IMR-90 (cell line): ENCODE measurements around the gene USH1G. TPM values are rescaled to one million over a fixed set of nuclear protein-coding genes. Genes with fewer than 3 reads are reported as not detected.

Experiments used
- ATAC-seq: fragments of 200-7000 bp; cut with Tn5 transposase; 2 replicates; pipeline ENCODE4 v1.9.1; 2020; ENCODE audit warnings: low read depth, mild to moderate bottlenecking, moderate library complexity
- BruUV-seq: library from RNA; stranded (reverse); fragments of 400-500 nt; replicated peaks from 2 replicates; lab custom pipeline; 2021; lab: Mats Ljungman, UMichigan
- CTCF ChIA-PET: fragments of 300-600 bp; formaldehyde crosslinking; extraction: SDS; loops from one replicate; lab custom pipeline; 2021; ENCODE audit warnings: antibody characterized with exemption; lab: Yijun Ruan, JAX
- POLR2A ChIA-PET: fragments of 300-600 bp; sonication (Branson Sonifier 250); formaldehyde crosslinking; loops from one replicate; lab custom pipeline; 2022; ENCODE audit warnings: antibody characterized with exemption; ENCODE audit not compliant: unreplicated experiment; lab: Charles Lee
- DNase-seq: peaks from one replicate; pipeline ENCODE4 v3.0.0; 2013
- H2AFZ ChIP-seq: replicated peaks from 2 replicates; pipeline ENCODE3; 2013; ENCODE audit warnings: low read length, mild to moderate bottlenecking; ENCODE audit not compliant: poor library complexity
- H2AK5ac ChIP-seq: 2 replicates; pipeline ENCODE4 v1.6.1; 2013; ENCODE audit warnings: low read depth, low read length, inconsistent platforms
- H2AK9ac ChIP-seq: replicated peaks from 2 replicates; pipeline ENCODE3; 2013; ENCODE audit warnings: mild to moderate bottlenecking, low read depth, low read length, moderate library complexity; ENCODE audit not compliant: poor library complexity
- H2BK120ac ChIP-seq: 2 replicates; pipeline ENCODE4 v1.6.1; 2013; ENCODE audit warnings: low read depth, low read length, inconsistent platforms
- H2BK15ac ChIP-seq: 3 replicates; pipeline ENCODE4 v1.6.1; 2013; ENCODE audit warnings: low read depth, low read length, inconsistent platforms
- H2BK20ac ChIP-seq: 2 replicates; pipeline ENCODE4 v1.6.1; 2013; ENCODE audit warnings: low read depth, mild to moderate bottlenecking, inconsistent platforms, low read length, moderate library complexity
- H2BK5ac ChIP-seq: 2 replicates; pipeline ENCODE4 v1.6.1; 2013; ENCODE audit warnings: mild to moderate bottlenecking, low read depth, low read length, inconsistent platforms; ENCODE audit not compliant: poor library complexity, severe bottlenecking
- H3K14ac ChIP-seq: replicated peaks from 2 replicates; pipeline ENCODE4 v1.6.1; 2013; ENCODE audit warnings: low read depth, low read length, inconsistent platforms
- H3K18ac ChIP-seq: 2 replicates; pipeline ENCODE4 v1.6.1; 2013; ENCODE audit warnings: low read depth, low read length, control low read depth
- H3K23ac ChIP-seq: 2 replicates; pipeline ENCODE4 v1.6.1; 2013; ENCODE audit warnings: low read depth, low read length, inconsistent platforms
- H3K27ac ChIP-seq: 2 replicates; pipeline ENCODE4 v1.5.1; 2013; ENCODE audit warnings: mild to moderate bottlenecking, control low read depth, low read length; ENCODE audit not compliant: insufficient read depth
- H3K27me3 ChIP-seq: 2 replicates; pipeline ENCODE4 v1.6.1; 2013; ENCODE audit warnings: low read length; ENCODE audit not compliant: control insufficient read depth, insufficient read depth
- H3K36me3 ChIP-seq: 2 replicates; pipeline ENCODE4 v1.6.1; 2013; ENCODE audit warnings: low read length, mixed read lengths; ENCODE audit not compliant: control insufficient read depth, insufficient read depth
- H3K4ac ChIP-seq: 2 replicates; pipeline ENCODE4 v1.6.1; 2013; ENCODE audit warnings: low read depth, low read length, inconsistent platforms
- H3K4me1 ChIP-seq: 2 replicates; pipeline ENCODE4 v1.6.1; 2013; ENCODE audit warnings: low read length, mixed read lengths; ENCODE audit not compliant: control insufficient read depth, insufficient read depth
- H3K4me2 ChIP-seq: 2 replicates; pipeline ENCODE4 v1.6.1; 2013; ENCODE audit warnings: low read depth, mild to moderate bottlenecking, control low read depth, low read length, moderate library complexity
- H3K4me3 ChIP-seq: 2 replicates; pipeline ENCODE4 v1.5.1; 2013; ENCODE audit warnings: low read depth, mild to moderate bottlenecking, control low read depth, low read length, moderate library complexity; ENCODE audit not compliant: insufficient read depth
- H3K56ac ChIP-seq: 2 replicates; pipeline ENCODE4 v1.6.1; 2013; ENCODE audit warnings: low read length, inconsistent platforms; ENCODE audit not compliant: insufficient read depth; ENCODE audit errors: extremely low read depth
- H3K79me1 ChIP-seq, 2 experiments: 2 replicates each; pipeline ENCODE4 v1.6.1; 2013; ENCODE audit warnings: low read length in 2 of 2, inconsistent platforms in 1 of 2, low read depth in 1 of 2
- H3K9ac ChIP-seq: 2 replicates; pipeline ENCODE4 v1.6.1; 2013; ENCODE audit warnings: low read depth, low read length, control low read depth
- H3K9me1 ChIP-seq: 2 replicates; pipeline ENCODE4 v1.6.1; 2013; ENCODE audit warnings: low read length, inconsistent platforms; ENCODE audit not compliant: insufficient read depth
- H3K9me3 ChIP-seq: 2 replicates; pipeline ENCODE4 v1.6.1; 2013; ENCODE audit warnings: low read length; ENCODE audit not compliant: control insufficient read depth, insufficient read depth
- H4K20me1 ChIP-seq: 2 replicates; pipeline ENCODE4 v1.6.1; 2013; ENCODE audit warnings: low read length, inconsistent platforms; ENCODE audit not compliant: insufficient read depth
- H4K5ac ChIP-seq: 2 replicates; pipeline ENCODE4 v1.6.1; 2013; ENCODE audit warnings: mild to moderate bottlenecking, low read depth, low read length, control low read depth
- H4K8ac ChIP-seq, 2 experiments: 2 replicates each; pipeline ENCODE4 v1.6.1; 2013; ENCODE audit warnings: low read depth in 2 of 2, low read length in 2 of 2, control low read depth in 1 of 2, inconsistent platforms in 1 of 2
- H4K91ac ChIP-seq: 2 replicates; pipeline ENCODE4 v1.6.1; 2013; ENCODE audit warnings: low read depth, low read length, inconsistent platforms; ENCODE audit not compliant: insufficient read depth
- BHLHE40 ChIP-seq: fragments of 150-350 bp; IDR thresholded peaks from 2 replicates; pipeline ENCODE4 v1.6.1; 2016; ENCODE audit warnings: mild to moderate bottlenecking, low read depth, low read length
- MAZ ChIP-seq: IDR thresholded peaks from 2 replicates; pipeline ENCODE4 v1.6.1; 2012; ENCODE audit warnings: low read depth, mild to moderate bottlenecking, low read length, improper control_type of control experiment, moderate library complexity, borderline replicate concordance
- MXI1 ChIP-seq: IDR thresholded peaks from 2 replicates; pipeline ENCODE4 v1.6.1; 2012; ENCODE audit warnings: low read depth, mild to moderate bottlenecking, low read length, moderate library complexity, borderline replicate concordance
- RAD21 ChIP-seq: IDR thresholded peaks from 2 replicates; pipeline ENCODE4 v1.6.1; 2012; ENCODE audit warnings: low read length, improper control_type of control experiment
- RCOR1 ChIP-seq: IDR thresholded peaks from 2 replicates; pipeline ENCODE4 v1.6.1; 2012; ENCODE audit warnings: mild to moderate bottlenecking, low read length, improper control_type of control experiment; ENCODE audit not compliant: insufficient replicate concordance
- RFX5 ChIP-seq: IDR thresholded peaks from 2 replicates; pipeline ENCODE4 v1.8.0; 2012; ENCODE audit warnings: low read depth, mild to moderate bottlenecking, low read length, moderate library complexity
- SMC3 ChIP-seq: fragments of 150-350 bp; IDR thresholded peaks from 2 replicates; pipeline ENCODE4 v1.6.1; 2016; ENCODE audit warnings: low read depth, mild to moderate bottlenecking, antibody characterized with exemption, low read length, moderate library complexity
- WGBS, 2 experiments: methylation state at CpG; one replicate each; pipeline versions ENCODE4 v1.1.5 to v1.1.7; 2013; ENCODE audit warnings: missing lambda C conversion rate in 2 of 2; ENCODE audit not compliant: insufficient read length in 1 of 2; ENCODE audit errors: extremely low coverage in 2 of 2; 5-methylcytosine and 5-hydroxymethylcytosine counted together
- dilution Hi-C: fragments of 300-500 bp; cut with HindIII; formaldehyde crosslinking; loops from one replicate; pipeline ENCODE4 v1.14.3; 2018; ENCODE audit warnings: low sequenced_read_pairs; ENCODE audit not compliant: unreplicated experiment
- in situ Hi-C: fragments of 300-500 bp; cut with MboI; formaldehyde crosslinking; loops from 3 replicates; pipeline ENCODE4 v1.14.3; 2019; ENCODE audit warnings: low sequenced_read_pairs, inconsistent platforms, mixed read lengths
- intact Hi-C: fragments of 100-400 bp; cut with micrococcal nuclease; formaldehyde crosslinking; loops from 2 replicates; pipeline ENCODE4 v1.10.0; 2022
- polyA plus RNA-seq, 3 experiments: library from polyadenylated mRNA; depleted of rRNA; stranded (reverse); fragments of >200 nt; gene quantifications; 2 replicates each; pipeline ENCODE4 v1.2.3, GENCODE V29; 2012; ENCODE audit warnings: low replicate concordance in 1 of 3
- total RNA-seq: library from RNA; depleted of rRNA; stranded (reverse); fragments of >200 nt; gene quantifications from 2 replicates; pipeline ENCODE4 v1.2.3, GENCODE V29; 2012
- TF ChIP-seq, protein P1 (sequence below): conservative IDR thresholded peaks from 2 replicates; pipeline ENCODE4 v1.5.1; 2012; ENCODE audit warnings: mild to moderate bottlenecking, low read depth, low read length, improper control_type of control experiment

USH1G gene
- total and polyA plus RNA-seq, 2 of the 4 experiments (the other 2 are of a cell fraction), result not detected

GRCh38 chr17:74961657-74962350 is 38.7 kb upstream of the USH1G start:
- H4K5ac ChIP-seq, result no peak overlapping the region
- TF ChIP-seq MXI1 (no peak), RFX5 (no peak), BHLHE40 (no peak), SMC3 (peak; percentile 80), RCOR1 (no peak), MAZ (peak; percentile 25; the same call in 1 of the 2 replicates), RAD21 (peak; percentile 86)
- TF ChIP-seq, protein P1, sequence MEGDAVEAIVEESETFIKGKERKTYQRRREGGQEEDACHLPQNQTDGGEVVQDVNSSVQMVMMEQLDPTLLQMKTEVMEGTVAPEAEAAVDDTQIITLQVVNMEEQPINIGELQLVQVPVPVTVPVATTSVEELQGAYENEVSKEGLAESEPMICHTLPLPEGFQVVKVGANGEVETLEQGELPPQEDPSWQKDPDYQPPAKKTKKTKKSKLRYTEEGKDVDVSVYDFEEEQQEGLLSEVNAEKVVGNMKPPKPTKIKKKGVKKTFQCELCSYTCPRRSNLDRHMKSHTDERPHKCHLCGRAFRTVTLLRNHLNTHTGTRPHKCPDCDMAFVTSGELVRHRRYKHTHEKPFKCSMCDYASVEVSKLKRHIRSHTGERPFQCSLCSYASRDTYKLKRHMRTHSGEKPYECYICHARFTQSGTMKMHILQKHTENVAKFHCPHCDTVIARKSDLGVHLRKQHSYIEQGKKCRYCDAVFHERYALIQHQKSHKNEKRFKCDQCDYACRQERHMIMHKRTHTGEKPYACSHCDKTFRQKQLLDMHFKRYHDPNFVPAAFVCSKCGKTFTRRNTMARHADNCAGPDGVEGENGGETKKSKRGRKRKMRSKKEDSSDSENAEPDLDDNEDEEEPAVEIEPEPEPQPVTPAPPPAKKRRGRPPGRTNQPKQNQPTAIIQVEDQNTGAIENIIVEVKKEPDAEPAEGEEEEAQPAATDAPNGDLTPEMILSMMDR, result peak; percentile 77
- H2BK5ac ChIP-seq, result no peak overlapping the region
- H2BK20ac ChIP-seq, result no peak overlapping the region
- H3K9me1 ChIP-seq, result no peaks in the 10 kb centered on the region
- peak overlapping the region; percentile 74 for H2AFZ ChIP-seq
- no peaks in the 10 kb centered on the region for H3K79me1 ChIP-seq
- no peak overlapping the region for H3K18ac ChIP-seq
- no peak overlapping the region for H2BK15ac ChIP-seq
- H3K56ac ChIP-seq, result no peak overlapping the region
- H3K27me3 ChIP-seq, result peaks cover 4% of the 10 kb centered on the region; the same call in 1 of the 2 replicates
- ChIA-PET POLR2A (no interaction called here), CTCF (interaction anchor here (0.7 to 2.4 kb wide), 13 partner anchors 9 to 240 kb away, joined by 3 to 9 read pairs (median 4); partner anchors contain the start of genes CDR2L, FDXR and MRPL58)
- no peak overlapping the region for H3K4me3 ChIP-seq
- H3K4me2 ChIP-seq, result no peak overlapping the region
- WGBS, 2 experiments, result 63% methylated on average over 5 of the region's 23 CpGs; no CpG with 5 or more reads in 1 of the 2 experiments
- in situ Hi-C loops (loop anchor here (10.0 kb wide), 1 partner anchor 243 kb away; the partner anchor contains the start of gene NUP85), intact Hi-C loops (loop anchor here (1.0 to 5.0 kb wide), 4 partner anchors 50 to 239 kb away; partner anchors contain the start of genes ATP5PD, KCTD2 and MRPL58), dilution Hi-C loops (no loop called here)
- no peaks in the 10 kb centered on the region for H3K9me3 ChIP-seq
- H3K9ac ChIP-seq, result no peak overlapping the region
- no peak overlapping the region for H2AK5ac ChIP-seq
- no peak overlapping the region for H4K8ac ChIP-seq
- no peak overlapping the region for H2BK120ac ChIP-seq
- H4K20me1 ChIP-seq, result no peaks in the 10 kb centered on the region
- no TSS peak for BruUV-seq
- 0 out of 2 replicates have a peak, but pooled peaks cover 1% of the 10 kb centered on the region for H3K4me1 ChIP-seq
- ATAC-seq (peak; percentile 86), DNase-seq (peak; percentile 82)
- no peaks in the 10 kb centered on the region for H3K36me3 ChIP-seq
- H3K23ac ChIP-seq, result no peak overlapping the region
- peak overlapping the region; percentile 68 for H2AK9ac ChIP-seq
- H4K91ac ChIP-seq, result no peak overlapping the region
- H3K4ac ChIP-seq, result no peak overlapping the region
- H3K27ac ChIP-seq, result no peak overlapping the region
- H3K14ac ChIP-seq, result no peak overlapping the region
